ENCODE data around the gene CYYR1.
"Not testable (repeated sequence)": the region's sequence is repeated elsewhere in the genome, so short reads cannot be mapped to it uniquely, and the experiment has no call there.

Gene CYYR1

GRCh38 chr21:26491663-26492062 is 81.4 kb downstream of the CYYR1 start:
- TF ChIP-seq GATA1 (IDR thresholded peaks at IDR 0.05; ENCODE audit: low read depth, low read length) = no peak
- no peak for DNase-seq

- no peak for TF ChIP-seq GATA1 (IDR thresholded peaks at IDR 0.05; ENCODE audit: low read depth, low read length)
- no peak for TF ChIP-seq POLR2A (IDR thresholded peaks at IDR 0.05; ENCODE audit: low read length)
- no peak for DNase-seq
Measured at GRCh38 chr21:26490771-26491170, 82.3 kb downstream of the CYYR1 start.

- DNase-seq = no peak
Measured at GRCh38 chr21:26489781-26490180, 83.3 kb downstream of the CYYR1 start.

GRCh38 chr21:26487981-26488480 is 85.1 kb downstream of the CYYR1 start:
- DNase-seq = no peak
- no peak for TF ChIP-seq POLR2A (IDR thresholded peaks at IDR 0.05; ENCODE audit: low read length)
- no peak for TF ChIP-seq GATA1 (IDR thresholded peaks at IDR 0.05; ENCODE audit: low read depth, low read length)

More at GRCh38 chr21:26489781-26490180, 83.3 kb downstream of the CYYR1 start:
- TF ChIP-seq GATA1 (IDR thresholded peaks at IDR 0.05; ENCODE audit: low read depth, low read length) (no peak), POLR2A (IDR thresholded peaks at IDR 0.05; ENCODE audit: low read length) (no peak)

- DNase-seq = no peak
- TF ChIP-seq POLR2A (IDR thresholded peaks at IDR 0.05; ENCODE audit: low read length) (no peak), GATA1 (IDR thresholded peaks at IDR 0.05; ENCODE audit: low read depth, low read length) (no peak)
Measured at GRCh38 chr21:26473471-26473870, 99.6 kb downstream of the CYYR1 start.

- no peak for DNase-seq
- TF ChIP-seq POLR2A (IDR thresholded peaks at IDR 0.05; ENCODE audit: low read length) = no peak
- no peak for TF ChIP-seq GATA1 (IDR thresholded peaks at IDR 0.05; ENCODE audit: low read depth, low read length)
Measured at GRCh38 chr21:26471099-26471471, 102.0 kb downstream of the CYYR1 start.

- no peak for TF ChIP-seq GATA1 (IDR thresholded peaks at IDR 0.05; ENCODE audit: low read depth, low read length)
- TF ChIP-seq POLR2A (IDR thresholded peaks at IDR 0.05; ENCODE audit: low read length) = no peak
- no peak for DNase-seq
Measured at GRCh38 chr21:26470351-26471098, 102.6 kb downstream of the CYYR1 start.

GRCh38 chr21:26469789-26470188 is 103.3 kb downstream of the CYYR1 start:
- peak in 1 of 2 experiments; percentile 3 for DNase-seq
- TF ChIP-seq GATA1 (IDR thresholded peaks at IDR 0.05; ENCODE audit: low read depth, low read length) (no peak), POLR2A (IDR thresholded peaks at IDR 0.05; ENCODE audit: low read length) (no peak)

- DNase-seq = no peak
- no peak for TF ChIP-seq POLR2A (IDR thresholded peaks at IDR 0.05; ENCODE audit: low read length)
- TF ChIP-seq GATA1 (IDR thresholded peaks at IDR 0.05; ENCODE audit: low read depth, low read length) = no peak
Measured at GRCh38 chr21:26465916-26466315, 107.2 kb downstream of the CYYR1 start.

GRCh38 chr21:26461500-26461899 is 111.6 kb downstream of the CYYR1 start:
- no peak for DNase-seq
- TF ChIP-seq GATA1 (IDR thresholded peaks at IDR 0.05; ENCODE audit: low read depth, low read length) = no peak

- DNase-seq = no peak
- TF ChIP-seq POLR2A (IDR thresholded peaks at IDR 0.05; ENCODE audit: low read length) (no peak), GATA1 (IDR thresholded peaks at IDR 0.05; ENCODE audit: low read depth, low read length) (no peak)
Measured at GRCh38 chr21:26460621-26461020, 112.5 kb downstream of the CYYR1 start.

- not testable (repeated sequence) for DNase-seq
Measured at GRCh38 chr21:26458854-26459253, 114.2 kb downstream of the CYYR1 start.

- TF ChIP-seq GATA1 (IDR thresholded peaks at IDR 0.05; ENCODE audit: low read depth, low read length) = no peak
- no peak for TF ChIP-seq POLR2A (IDR thresholded peaks at IDR 0.05; ENCODE audit: low read length)
- DNase-seq = no peak
Measured at GRCh38 chr21:26457817-26458216, 115.3 kb downstream of the CYYR1 start.

GRCh38 chr21:26453267-26453666 is 119.8 kb downstream of the CYYR1 start:
- TF ChIP-seq POLR2A (IDR thresholded peaks at IDR 0.05; ENCODE audit: low read length) (no peak), GATA1 (IDR thresholded peaks at IDR 0.05; ENCODE audit: low read depth, low read length) (no peak)
- DNase-seq = no peak

GRCh38 chr21:26451081-26451740 is 121.9 kb downstream of the CYYR1 start:
- no peak for DNase-seq
- TF ChIP-seq POLR2A (IDR thresholded peaks at IDR 0.05; ENCODE audit: low read length) = no peak
- TF ChIP-seq GATA1 (IDR thresholded peaks at IDR 0.05; ENCODE audit: low read depth, low read length) = no peak

Measured in erythroblast (primary cell).